ENCODE data around the gene BAIAP2L2. TPM values are rescaled to one million over a fixed set of nuclear protein-coding genes. Genes with fewer than 3 reads are reported as not detected.

BAIAP2L2 gene
- total RNA-seq, 1 experiment from 2014 or later: 63.3 TPM

- Histone ChIP-seq H3K4me3 (no peak overlapping the region), H3K36me3 (no peaks in the 10 kb centered on the region), H3K27me3 (no peaks in the 10 kb centered on the region), H3K9me3 (no peaks in the 10 kb centered on the region)
- peak; percentile 79 for DNase-seq
Measured at GRCh38 chr22:38114484-38115398, 4.3 kb upstream of the BAIAP2L2 start.

GRCh38 chr22:38112381-38112780, 1.9 kb upstream of the BAIAP2L2 start:
- Histone ChIP-seq H3K4me3 (no peak overlapping the region), H3K9me3 (no peaks in the 10 kb centered on the region), H3K27me3 (no peaks in the 10 kb centered on the region), H3K36me3 (no peaks in the 10 kb centered on the region)
- DNase-seq: no peak

- no peak for DNase-seq
- Histone ChIP-seq H3K27me3 (no peaks in the 10 kb centered on the region), H3K4me3 (no peak overlapping the region), H3K9me3 (no peaks in the 10 kb centered on the region), H3K36me3 (no peaks in the 10 kb centered on the region)
Measured at GRCh38 chr22:38111925-38112355, 1.5 kb upstream of the BAIAP2L2 start.

GRCh38 chr22:38110863-38111852, 674 bp upstream of the BAIAP2L2 start:
- Histone ChIP-seq H3K27me3 (no peaks in the 10 kb centered on the region), H3K4me3 (no peak overlapping the region), H3K36me3 (no peaks in the 10 kb centered on the region), H3K9me3 (no peaks in the 10 kb centered on the region)
- DNase-seq: no peak

GRCh38 chr22:38109371-38110001, 998 bp downstream of the BAIAP2L2 start:
- no peaks in the 10 kb centered on the region for H3K27me3 ChIP-seq
- no peak overlapping the region for H3K4me3 ChIP-seq
- H3K36me3 ChIP-seq: no peaks in the 10 kb centered on the region
- no peak for DNase-seq
- no peaks in the 10 kb centered on the region for H3K9me3 ChIP-seq

GRCh38 chr22:38108561-38109319, 1.7 kb downstream of the BAIAP2L2 start:
- DNase-seq: no peak
- Histone ChIP-seq H3K36me3 (no peaks in the 10 kb centered on the region), H3K4me3 (no peak overlapping the region), H3K9me3 (no peaks in the 10 kb centered on the region), H3K27me3 (no peaks in the 10 kb centered on the region)

- Histone ChIP-seq H3K36me3 (no peaks in the 10 kb centered on the region), H3K9me3 (no peaks in the 10 kb centered on the region), H3K4me3 (no peak overlapping the region), H3K27me3 (no peaks in the 10 kb centered on the region)
- DNase-seq: peak; percentile 39
Measured at GRCh38 chr22:38107692-38108515, 2.6 kb downstream of the BAIAP2L2 start.

GRCh38 chr22:38106814-38107578, 3.5 kb downstream of the BAIAP2L2 start:
- Histone ChIP-seq H3K36me3 (no peaks in the 10 kb centered on the region), H3K4me3 (no peak overlapping the region), H3K27me3 (no peaks in the 10 kb centered on the region), H3K9me3 (no peaks in the 10 kb centered on the region)
- no peak for DNase-seq

- DNase-seq: no peak
- H3K27me3 ChIP-seq: no peaks in the 10 kb centered on the region
- no peak overlapping the region for H3K4me3 ChIP-seq
- no peaks in the 10 kb centered on the region for H3K36me3 ChIP-seq
- no peaks in the 10 kb centered on the region for H3K9me3 ChIP-seq
Measured at GRCh38 chr22:38104084-38104483, 6.4 kb downstream of the BAIAP2L2 start.

- Histone ChIP-seq H3K27me3 (no peaks in the 10 kb centered on the region), H3K9me3 (no peaks in the 10 kb centered on the region), H3K4me3 (no peak overlapping the region), H3K36me3 (no peaks in the 10 kb centered on the region)
- DNase-seq: no peak
Measured at GRCh38 chr22:38103641-38104040, 6.8 kb downstream of the BAIAP2L2 start.

GRCh38 chr22:38098410-38099249, 11.9 kb downstream of the BAIAP2L2 start:
- Histone ChIP-seq H3K4me3 (no peak overlapping the region), H3K27me3 (no peaks in the 10 kb centered on the region), H3K36me3 (no peaks in the 10 kb centered on the region), H3K9me3 (no peaks in the 10 kb centered on the region)
- DNase-seq: no peak

- H3K27me3 ChIP-seq: no peaks in the 10 kb centered on the region
- H3K36me3 ChIP-seq: no peaks in the 10 kb centered on the region
- no peak overlapping the region for H3K4me3 ChIP-seq
- H3K9me3 ChIP-seq: no peaks in the 10 kb centered on the region
- DNase-seq: no peak
Measured at GRCh38 chr22:38097557-38098409, 12.7 kb downstream of the BAIAP2L2 start.

GRCh38 chr22:38097058-38097457, 13.4 kb downstream of the BAIAP2L2 start:
- Histone ChIP-seq H3K27me3 (no peaks in the 10 kb centered on the region), H3K9me3 (no peaks in the 10 kb centered on the region), H3K36me3 (no peaks in the 10 kb centered on the region), H3K4me3 (no peak overlapping the region)
- DNase-seq: no peak

Data from MG63 (cell line).